ENCODE results near the gene CACNA1C.

CACNA1C gene

GRCh38 chr12:2596441-2596840 lies 543.7 kb downstream of the CACNA1C start:
- ChIA-PET POLR2A (ENCODE audit: low non-redundant PET) (no interaction called here), CTCF (no interaction called here)
- H3K27ac ChIP-seq: no peak overlapping the region
- DNase-seq (ENCODE audit: low spot score): no peak
- no peak for TF ChIP-seq CTCF (conservative IDR thresholded peaks at IDR 0.05; ENCODE audit: low read depth)

GRCh38 chr12:2605301-2605700 lies 552.5 kb downstream of the CACNA1C start:
- TF ChIP-seq CTCF (conservative IDR thresholded peaks at IDR 0.05; ENCODE audit: low read depth): no peak

GRCh38 chr12:2606186-2606910 lies 553.6 kb downstream of the CACNA1C start:
- ChIA-PET POLR2A (ENCODE audit: low non-redundant PET) (no interaction called here), CTCF (no interaction called here)
- TF ChIP-seq CTCF (conservative IDR thresholded peaks at IDR 0.05; ENCODE audit: low read depth): no peak
- no peak overlapping the region for H3K27ac ChIP-seq
- DNase-seq (ENCODE audit: low spot score): no peak

More at GRCh38 chr12:2605301-2605700, 552.5 kb downstream of the CACNA1C start:
- DNase-seq (ENCODE audit: low spot score): no peak
- H3K27ac ChIP-seq: no peak overlapping the region
- ChIA-PET CTCF (no interaction called here), POLR2A (ENCODE audit: low non-redundant PET) (no interaction called here)

- TF ChIP-seq CTCF (conservative IDR thresholded peaks at IDR 0.05; ENCODE audit: low read depth): no peak
- no peak for DNase-seq (ENCODE audit: low spot score)
- CTCF ChIA-PET: interaction anchor here (0.6 to 1.8 kb wide), 2 partner anchors 25 to 64 kb away, joined by 3 to 5 read pairs; no protein-coding TSS in a partner anchor
- POLR2A ChIA-PET (ENCODE audit: low non-redundant PET): no interaction called here
- H3K27ac ChIP-seq: no peak overlapping the region
These were observed 555.3 kb downstream of the CACNA1C start for GRCh38 chr12:2607881-2608607.

GRCh38 chr12:2608608-2608945 lies 555.8 kb downstream of the CACNA1C start:
- ChIA-PET POLR2A (ENCODE audit: low non-redundant PET) (no interaction called here), CTCF (interaction anchor here (1.8 kb wide), 1 partner anchor 26 kb away, joined by 5 read pairs; no protein-coding TSS in a partner anchor)
- DNase-seq (ENCODE audit: low spot score): no peak
- no peak overlapping the region for H3K27ac ChIP-seq
- no peak for TF ChIP-seq CTCF (conservative IDR thresholded peaks at IDR 0.05; ENCODE audit: low read depth)

- TF ChIP-seq CTCF (conservative IDR thresholded peaks at IDR 0.05; ENCODE audit: low read depth): no peak
- CTCF ChIA-PET: interaction anchor here (0.6 kb wide), 1 partner anchor 268 kb away, joined by 3 read pairs; no protein-coding TSS in a partner anchor
- no peak for DNase-seq (ENCODE audit: low spot score)
- POLR2A ChIA-PET (ENCODE audit: low non-redundant PET): no interaction called here
- no peak overlapping the region for H3K27ac ChIP-seq
These were observed 556.2 kb downstream of the CACNA1C start for GRCh38 chr12:2609020-2609419.

All from RWPE1 (cell line).